ENCODE data around the gene SLC25A11.

Gene SLC25A11

DNA sequence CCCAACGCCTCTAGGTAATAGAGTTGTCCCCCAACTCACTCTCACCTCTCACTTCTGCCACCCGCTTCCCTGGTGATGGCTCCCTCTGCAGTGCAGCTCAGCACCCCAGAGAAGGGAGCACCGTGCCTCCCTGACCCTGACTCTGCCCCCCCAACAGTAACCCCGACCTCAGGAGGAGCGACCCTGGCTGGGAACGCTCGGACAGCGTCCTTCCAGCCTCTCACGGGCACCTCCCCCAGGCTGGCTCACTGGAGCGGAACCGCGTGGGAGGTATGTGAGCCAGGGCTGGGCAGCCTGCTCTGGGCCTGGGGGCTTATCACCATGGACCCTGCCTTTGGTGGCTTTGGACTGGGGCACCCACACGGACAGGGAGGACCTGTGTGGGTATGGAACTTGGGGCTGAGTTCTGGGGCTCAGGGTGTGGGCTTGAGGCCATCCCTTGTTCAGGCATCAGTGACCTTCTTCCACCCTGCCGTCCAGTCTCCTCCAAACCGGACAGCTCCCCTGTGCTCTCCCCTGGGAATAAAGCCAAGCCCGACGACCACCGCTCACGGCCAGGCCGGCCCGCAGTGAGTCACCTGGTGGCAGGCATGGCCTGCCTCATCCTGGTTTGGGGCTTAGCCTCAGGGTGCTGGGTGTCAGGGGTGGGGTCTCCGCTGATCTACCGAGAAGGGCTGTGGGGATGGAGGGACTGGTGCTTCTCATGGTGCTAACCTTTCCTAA, 47.2 kb downstream of the SLC25A11 start:
- DNase-seq, result no peak

DNA sequence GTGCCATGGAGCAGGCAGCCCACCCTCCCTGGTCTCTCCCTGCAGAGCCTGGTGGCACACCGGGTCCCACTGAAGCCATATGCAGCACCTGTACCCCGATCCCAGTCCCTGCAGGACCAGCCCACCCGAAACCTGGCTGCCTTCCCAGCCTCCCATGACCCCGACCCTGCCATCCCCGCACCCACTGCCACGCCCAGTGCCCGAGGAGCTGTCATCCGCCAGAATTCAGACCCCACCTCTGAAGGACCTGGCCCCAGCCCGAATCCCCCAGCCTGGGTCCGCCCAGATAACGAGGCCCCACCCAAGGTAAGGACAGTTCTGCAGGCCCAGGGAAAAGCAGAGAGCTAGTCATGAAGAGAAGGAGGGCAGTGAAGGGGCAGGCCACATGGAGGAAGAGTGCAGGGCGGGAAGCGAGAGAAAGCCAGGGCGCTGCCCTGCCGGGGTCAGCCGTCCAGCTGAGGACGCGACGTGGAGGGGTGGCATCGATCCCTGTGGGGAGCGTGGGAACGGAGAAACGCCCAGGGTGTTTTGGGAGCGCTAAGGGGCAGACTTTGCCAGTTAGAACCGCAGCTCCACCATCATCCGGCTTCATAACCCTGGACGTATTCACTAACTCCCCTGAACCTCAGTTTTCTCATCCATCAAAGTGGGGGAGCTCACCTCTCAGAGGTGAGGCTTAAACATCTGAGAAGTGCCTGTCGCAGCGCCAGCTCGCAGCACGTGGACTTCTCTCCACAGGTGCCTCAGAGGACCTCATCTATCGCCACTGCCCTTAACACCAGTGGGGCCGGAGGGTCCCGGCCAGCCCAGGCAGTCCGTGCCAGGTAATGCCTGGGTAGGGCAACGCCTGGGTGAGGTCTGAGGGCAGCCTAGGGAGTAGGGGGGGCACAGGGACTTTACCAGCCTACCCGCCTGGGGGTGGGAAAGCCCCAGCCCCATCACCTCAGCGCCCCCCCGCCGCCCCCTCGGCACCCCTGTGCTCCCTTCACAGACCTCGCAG, 48.1 kb downstream of the SLC25A11 start:
- no peak for DNase-seq

DNA sequence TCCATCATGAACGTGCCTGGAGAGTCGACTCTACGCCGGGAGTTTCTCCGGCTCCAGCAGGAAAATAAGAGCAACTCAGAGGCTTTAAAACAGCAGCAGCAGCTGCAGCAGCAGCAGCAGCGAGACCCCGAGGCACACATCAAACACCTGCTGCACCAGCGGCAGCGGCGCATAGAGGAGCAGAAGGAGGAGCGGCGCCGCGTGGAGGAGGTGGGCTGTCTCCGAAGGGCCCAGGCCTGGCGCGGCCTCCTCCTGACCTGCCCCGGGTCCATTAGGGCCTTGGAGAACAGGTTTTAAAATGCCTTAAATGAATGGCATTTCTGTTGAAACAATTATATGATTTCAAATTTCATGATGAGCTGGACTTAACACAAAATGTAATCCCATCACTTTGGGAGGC, 52.3 kb downstream of the SLC25A11 start:
- no peak for DNase-seq
